K562 (cell line): ENCODE results near the gene DHX29. TPM values are rescaled to one million over a fixed set of nuclear protein-coding genes. Genes with fewer than 3 reads are reported as not detected.

Experiments used
- BRD4 ChIP-seq: fragments of 200-600 bp; sonication (generic); IDR thresholded peaks from 2 replicates; pipeline ENCODE4 v1.6.1; 2017; ENCODE audit warnings: inconsistent platforms
- ESRRB ChIP-seq: fragments of 250-450 bp; sonication (Bioruptor Pico); IDR thresholded peaks from 2 replicates; pipeline ENCODE4 v1.5.0; 2020; ENCODE audit warnings: mild to moderate bottlenecking, moderate library complexity, borderline replicate concordance
- GATAD2A ChIP-seq: fragments of 450-650 bp; IDR thresholded peaks from 2 replicates; pipeline ENCODE4 v1.6.1; 2017
- HMGXB4 ChIP-seq: sonication (generic); formaldehyde crosslinking; IDR thresholded peaks from 2 replicates; pipeline ENCODE4 v1.8.1; 2023; ENCODE audit warnings: mild to moderate bottlenecking, missing genetic modification reagents
- MLLT1 ChIP-seq, 2 experiments: fragments of 450-650 bp; IDR thresholded peaks; 2 replicates each; pipeline ENCODE4 v1.6.1; 2016
- MNT ChIP-seq, 2 experiments: fragments of 450-650 bp; conservative IDR thresholded peaks; 2 replicates each; pipeline ENCODE4 v1.6.1; 2017; ENCODE audit warnings: mild to moderate bottlenecking in 2 of 2, moderate library complexity in 2 of 2
- NONO ChIP-seq, 2 experiments: fragments of 200-400 bp in 1 of 2; fragments of 450-650 bp in 1 of 2; formaldehyde crosslinking in 1 of 2; IDR thresholded peaks; 2 replicates each; pipeline ENCODE4 v1.6.1; 2017; ENCODE audit warnings: low read depth in 2 of 2, mild to moderate bottlenecking in 2 of 2, moderate library complexity in 2 of 2, low read length in 1 of 2
- NR0B1 ChIP-seq: fragments of 450-650 bp; IDR thresholded peaks from one replicate; pipeline ENCODE4 v1.6.1; 2018; ENCODE audit warnings: mild to moderate bottlenecking, moderate library complexity; ENCODE audit not compliant: partially characterized antibody
- NR1H2 ChIP-seq: sonication (generic); formaldehyde crosslinking; IDR thresholded peaks from 2 replicates; pipeline ENCODE4 v1.4.0; 2020; ENCODE audit warnings: mild to moderate bottlenecking, missing genetic modification reagents
- TAF1 ChIP-seq: IDR thresholded peaks from 2 replicates; pipeline ENCODE4 v1.6.1; 2011; ENCODE audit warnings: mild to moderate bottlenecking, low read length, moderate library complexity; ENCODE audit not compliant: insufficient read depth, control insufficient read depth, severe bottlenecking; ENCODE audit errors: extremely low read depth
- XRCC4 ChIP-seq: IDR thresholded peaks from one replicate; pipeline ENCODE4 v1.6.1; 2011; ENCODE audit not compliant: insufficient read depth, insufficient read length; ENCODE audit errors: extremely low read depth
- ZNF174 ChIP-seq: fragments of 250-450 bp; sonication (Bioruptor Pico); IDR thresholded peaks from 2 replicates; pipeline ENCODE4 v1.4.0; 2020; ENCODE audit warnings: mild to moderate bottlenecking
- ZNF184 ChIP-seq: sonication (generic); formaldehyde crosslinking; IDR thresholded peaks from 2 replicates; pipeline ENCODE4 v1.5.0; 2020; ENCODE audit warnings: missing genetic modification reagents
- ZNF347 ChIP-seq: fragments of 450-650 bp; formaldehyde crosslinking; IDR thresholded peaks from 2 replicates; pipeline ENCODE4 v1.4.0; 2020; ENCODE audit warnings: low read depth, mild to moderate bottlenecking, moderate library complexity
- ZNF511 ChIP-seq: sonication (generic); formaldehyde crosslinking; IDR thresholded peaks from 2 replicates; pipeline ENCODE4 v1.8.0; 2022; ENCODE audit warnings: mild to moderate bottlenecking, missing genetic modification reagents
- ZNF699 ChIP-seq: fragments of 250-450 bp; sonication (Bioruptor Pico); IDR thresholded peaks from 2 replicates; pipeline ENCODE4 v1.8.0; 2021; ENCODE audit warnings: mild to moderate bottlenecking, moderate library complexity; ENCODE audit not compliant: insufficient replicate concordance
- ZNF77 ChIP-seq: fragments of 250-450 bp; sonication (Bioruptor Pico); IDR thresholded peaks from 2 replicates; pipeline ENCODE4 v1.5.0; 2020
- polyA plus RNA-seq, 8 experiments: library from polyadenylated mRNA; depleted of rRNA in 4 of 8; stranded (reverse) in 5 of 8; unstranded in 3 of 8; fragments of >200 nt; fragmentation: Nextera tagmentation in 2 of 8; fragmentation: Illumina TruSeq in 1 of 8; extraction: Ambion mirVana in 2 of 8; extraction: Trizol in 1 of 8; gene quantifications; 2 replicates each; pipeline versions ENCODE4 v1.2.1 to v1.2.3, GENCODE V29; 2011 to 2014; ENCODE audit warnings: inconsistent platforms in 1 of 8, missing spikeins in 1 of 8
- total RNA-seq, 7 experiments: library from RNA; depleted of rRNA in 6 of 7; stranded (reverse); fragments of >200 nt in 6 of 7; fragmentation: Illumina TruSeq in 2 of 7; extraction: Trizol in 2 of 7; gene quantifications; 2 replicates each; pipeline versions ENCODE4 v1.2.1 to v1.2.3, GENCODE V29; 2011 to 2021; ENCODE audit warnings: low replicate concordance in 1 of 7

DHX29 gene
- total and polyA plus RNA-seq, 9 of the 15 experiments (the other 6 are each of a cell fraction or from before 2014, with no cell fraction given), result 7.5 to 42.1 (median 25.0) TPM

- TF ChIP-seq NR0B1 (no peak), NONO (IDR thresholded peaks at IDR 0.05; ENCODE audit: low read depth in 2 of 2, low read length in 1 of 2) (no peak), ZNF174 (CRISPR knock-in tag) (no peak), TAF1 (peak; percentile 30), ZNF347 (CRISPR knock-in tag) (no peak), ZNF184 (CRISPR knock-in tag) (no peak), ZNF511 (no peak), ZNF77 (CRISPR knock-in tag) (no peak), ESRRB (CRISPR knock-in tag) (no peak), MLLT1 (IDR thresholded peaks at IDR 0.05) (no peak), GATAD2A (no peak), MNT (conservative IDR thresholded peaks at IDR 0.05) (peak in 1 of 2 experiments; percentile 42; a peak in 1 of 4 replicates), XRCC4 (no peak), HMGXB4 (CRISPR knock-in tag) (peak; percentile 38; the same call in 1 of the 2 replicates), BRD4 (no peak), ZNF699 (no peak), NR1H2 (CRISPR knock-in tag) (peak; percentile 89; the same call in 1 of the 2 replicates)
Measured at GRCh38 chr5:55226027-55226933, 81.2 kb downstream of the DHX29 start (continued).
